22Rv1 (cell line): ENCODE measurements around the gene CACNG3.

Source experiments
- H3K27ac ChIP-seq: fragments of 450-650 bp; 2 replicates; pipeline ENCODE4 v1.5.1; 2017
- ZFX ChIP-seq: fragments of 450-650 bp; IDR thresholded peaks from 2 replicates; pipeline ENCODE4 v1.6.1; 2017; ENCODE audit warnings: antibody characterized with exemption, borderline replicate concordance
- TF ChIP-seq, protein P1 (sequence below): fragments of 450-650 bp; IDR thresholded peaks from 2 replicates; pipeline ENCODE4 v1.5.1; 2017; ENCODE audit warnings: mild to moderate bottlenecking

Gene CACNG3

DNA sequence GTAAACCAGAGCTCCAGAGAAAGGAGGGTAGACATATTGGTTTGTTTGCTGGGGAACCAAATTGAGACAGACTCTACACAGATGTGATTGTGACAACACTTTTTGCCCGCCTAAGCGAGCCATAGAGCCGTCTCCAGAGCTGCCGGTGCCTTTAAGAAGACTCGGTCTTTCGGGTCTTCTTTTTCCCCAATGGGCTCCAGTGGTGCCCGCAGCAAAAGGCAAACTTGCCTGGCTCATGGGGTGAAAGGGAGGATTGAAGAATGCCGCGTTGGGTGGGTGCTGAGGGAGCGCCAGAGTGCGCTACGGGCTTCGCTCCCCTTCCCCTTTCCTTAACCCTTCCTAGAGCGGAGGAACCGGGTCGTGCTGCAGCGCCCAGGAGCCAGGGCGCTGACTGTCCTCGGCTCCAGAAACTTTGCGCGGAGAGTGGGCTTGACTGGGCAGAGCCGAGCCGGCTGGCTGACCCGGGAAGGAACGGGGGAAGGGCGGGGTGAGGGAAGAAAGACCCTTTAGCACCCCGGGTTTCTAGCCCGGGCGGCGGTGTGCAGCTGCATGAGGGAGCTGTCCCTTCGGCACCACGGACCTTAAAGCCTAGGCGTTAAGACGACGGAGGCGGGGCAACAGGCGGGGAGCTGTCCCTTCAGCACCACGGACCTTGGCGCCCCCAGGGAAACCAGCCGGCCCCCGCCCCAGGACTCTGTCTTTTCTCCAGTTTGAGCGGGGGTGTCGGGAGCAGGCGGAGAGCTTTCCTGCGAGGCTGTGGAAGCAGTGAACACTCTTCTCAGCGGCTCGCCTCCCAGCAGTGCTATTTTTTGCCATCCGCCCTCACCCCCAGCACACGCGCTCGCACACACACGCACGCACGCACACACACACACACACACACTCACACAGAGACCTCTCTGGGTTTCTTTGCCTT is at the start of gene CACNG3:
CACNG3 (plus strand) TSS at position 880 of the 916 bp plus-strand sequence. CDS start 420 bp downstream, outside the sequence.
- TF ChIP-seq ZFX, result no peak
- TF ChIP-seq, protein P1, sequence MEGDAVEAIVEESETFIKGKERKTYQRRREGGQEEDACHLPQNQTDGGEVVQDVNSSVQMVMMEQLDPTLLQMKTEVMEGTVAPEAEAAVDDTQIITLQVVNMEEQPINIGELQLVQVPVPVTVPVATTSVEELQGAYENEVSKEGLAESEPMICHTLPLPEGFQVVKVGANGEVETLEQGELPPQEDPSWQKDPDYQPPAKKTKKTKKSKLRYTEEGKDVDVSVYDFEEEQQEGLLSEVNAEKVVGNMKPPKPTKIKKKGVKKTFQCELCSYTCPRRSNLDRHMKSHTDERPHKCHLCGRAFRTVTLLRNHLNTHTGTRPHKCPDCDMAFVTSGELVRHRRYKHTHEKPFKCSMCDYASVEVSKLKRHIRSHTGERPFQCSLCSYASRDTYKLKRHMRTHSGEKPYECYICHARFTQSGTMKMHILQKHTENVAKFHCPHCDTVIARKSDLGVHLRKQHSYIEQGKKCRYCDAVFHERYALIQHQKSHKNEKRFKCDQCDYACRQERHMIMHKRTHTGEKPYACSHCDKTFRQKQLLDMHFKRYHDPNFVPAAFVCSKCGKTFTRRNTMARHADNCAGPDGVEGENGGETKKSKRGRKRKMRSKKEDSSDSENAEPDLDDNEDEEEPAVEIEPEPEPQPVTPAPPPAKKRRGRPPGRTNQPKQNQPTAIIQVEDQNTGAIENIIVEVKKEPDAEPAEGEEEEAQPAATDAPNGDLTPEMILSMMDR, result no peak
- no peak within 1 kb of the TSS for H3K27ac ChIP-seq

DNA sequence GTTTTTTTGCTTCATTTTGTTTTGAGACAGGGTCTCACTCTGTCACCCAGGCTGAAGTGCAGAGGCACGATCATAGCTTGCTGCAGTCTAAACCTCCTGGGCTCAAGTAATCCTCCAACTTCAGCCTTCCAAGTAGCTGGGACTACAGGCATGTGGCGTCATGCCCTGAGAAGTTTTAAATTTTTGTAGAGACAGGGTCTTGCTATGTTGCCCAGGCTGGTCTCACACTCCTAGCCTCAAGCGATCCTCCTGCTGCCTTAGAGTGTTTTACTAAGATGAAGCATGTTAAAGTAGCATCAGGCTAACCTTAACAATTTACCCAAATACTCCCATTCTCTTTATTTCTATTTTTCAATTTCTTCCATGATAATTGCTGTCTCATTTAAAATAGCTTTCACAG is 49.2 kb upstream of the CACNG3 start:
- no peak for TF ChIP-seq ZFX
- TF ChIP-seq, protein P1, result no peak
- no peak overlapping the region for H3K27ac ChIP-seq

DNA sequence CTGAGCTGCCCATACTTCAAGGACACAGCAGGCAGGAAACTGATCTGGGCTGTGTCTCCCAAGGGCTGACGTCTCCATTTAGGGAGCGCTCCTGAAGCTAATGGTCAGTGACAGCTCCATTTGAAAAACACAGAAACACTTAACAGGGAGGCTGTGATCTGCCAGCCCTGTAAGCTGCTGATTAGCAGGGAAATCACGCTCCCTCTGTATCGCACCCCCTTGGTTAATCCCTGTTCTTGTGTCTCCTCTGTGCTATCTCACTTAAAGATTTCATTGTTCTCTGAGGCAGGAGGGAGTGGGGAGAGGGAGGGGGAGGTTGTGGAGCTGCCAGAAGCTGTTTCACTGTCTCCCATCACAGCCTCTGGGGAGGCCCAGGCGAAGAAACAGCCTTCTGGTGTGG is 47.4 kb upstream of the CACNG3 start:
- no peak overlapping the region for H3K27ac ChIP-seq

DNA sequence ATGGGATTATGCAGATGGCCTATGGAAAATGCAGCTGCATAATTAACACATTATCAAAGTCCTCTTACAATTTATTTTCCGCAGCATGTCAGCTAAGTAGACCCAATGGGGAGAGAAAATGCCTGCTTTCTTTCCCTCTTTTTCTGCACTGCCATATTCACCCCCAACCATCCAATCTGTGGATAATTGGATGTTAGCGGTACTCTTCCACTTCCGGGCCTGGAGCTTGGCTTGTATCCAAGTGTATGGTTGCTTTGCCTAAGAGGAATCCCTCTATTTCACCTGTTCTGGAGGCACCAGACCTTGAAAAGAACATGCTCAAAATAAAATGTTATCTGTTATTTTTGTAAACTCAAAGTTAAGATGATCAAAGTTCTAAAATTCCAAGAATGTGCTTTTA is 41.1 kb upstream of the CACNG3 start:
- no peak overlapping the region for H3K27ac ChIP-seq
- TF ChIP-seq ZFX, result no peak

More for the DNA sequence above, 47.4 kb upstream of the CACNG3 start:
- no peak for TF ChIP-seq ZFX
- TF ChIP-seq, protein P1, result no peak

DNA sequence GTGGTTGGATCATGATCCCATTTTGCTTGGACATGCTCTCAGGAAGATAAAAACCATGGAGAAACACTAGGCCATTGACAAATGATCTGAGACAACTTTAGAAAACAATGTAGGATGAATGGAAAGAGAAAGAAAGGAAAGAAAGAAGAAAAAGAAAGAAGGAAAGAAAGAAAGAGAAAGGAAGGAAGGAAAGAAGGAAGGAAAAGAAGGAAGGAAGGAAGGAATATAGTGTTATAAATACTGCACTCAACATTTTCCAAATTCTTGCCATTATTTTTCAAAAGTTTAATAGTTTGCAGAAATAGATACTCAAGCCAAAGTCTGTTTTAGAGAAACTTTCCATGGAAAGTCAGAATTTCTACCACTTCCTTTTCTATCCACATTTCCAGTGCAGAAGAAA is 39.2 kb upstream of the CACNG3 start:
- no peak overlapping the region for H3K27ac ChIP-seq
- TF ChIP-seq, protein P1, result no peak
- no peak for TF ChIP-seq ZFX

DNA sequence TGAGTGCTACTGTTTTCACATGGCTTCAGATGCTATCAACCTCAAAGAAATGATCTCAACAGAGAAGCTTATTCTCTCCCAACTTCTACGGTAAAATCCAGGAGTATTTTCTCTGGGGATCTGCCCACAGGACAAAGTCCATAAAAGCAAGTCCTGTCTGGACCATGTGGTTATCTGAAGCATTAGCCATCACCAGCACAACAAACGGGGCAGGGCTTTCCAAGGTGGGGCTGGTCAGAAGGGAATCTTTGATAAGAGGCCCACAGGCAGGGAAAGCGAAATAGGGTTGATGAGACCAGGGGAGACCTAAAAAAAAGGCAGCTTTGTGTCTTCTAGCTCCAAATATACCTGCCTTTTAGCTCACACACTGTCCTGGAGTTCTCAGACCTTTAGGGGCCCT is 38.7 kb upstream of the CACNG3 start:
- no peak overlapping the region for H3K27ac ChIP-seq
- no peak for TF ChIP-seq ZFX
- TF ChIP-seq, protein P1, result no peak

DNA sequence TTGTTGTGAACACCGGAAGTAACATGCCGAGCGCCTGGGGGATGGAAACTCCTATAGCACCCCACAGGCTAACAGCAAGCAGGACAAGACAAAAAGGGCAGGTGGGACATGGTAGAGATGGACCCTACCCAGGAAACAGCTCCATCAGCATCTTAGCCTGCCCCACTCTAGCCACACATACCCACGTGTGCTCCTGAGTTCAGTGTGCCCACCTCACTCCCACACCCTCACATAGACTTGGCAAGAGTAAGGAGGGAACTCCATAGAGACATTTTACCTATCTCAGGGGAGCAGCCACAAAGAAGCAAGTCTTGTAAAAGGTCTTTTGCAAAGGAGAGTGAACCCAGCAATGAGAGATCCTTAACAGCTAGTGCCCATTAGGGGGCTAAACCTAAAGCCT is 37.8 kb upstream of the CACNG3 start:
- no peak overlapping the region for H3K27ac ChIP-seq
- no peak for TF ChIP-seq ZFX
- TF ChIP-seq, protein P1, result no peak
